DOHH2 (cell line): ENCODE results near the gene IL16.

Experiments used
- CTCF ChIP-seq: fragments of 200-600 bp; sonication (generic); IDR thresholded peaks from one replicate; pipeline ENCODE4 v1.5.1; 2014; ENCODE audit warnings: antibody characterized with exemption, mild to moderate bottlenecking, low read depth, low read length; ENCODE audit not compliant: poor library complexity, severe bottlenecking
- EZH2phosphoT487 ChIP-seq: fragments of 200-600 bp; sonication (generic); IDR thresholded peaks from 2 replicates; pipeline ENCODE4 v1.6.1; 2017; ENCODE audit warnings: borderline replicate concordance, mild to moderate bottlenecking, antibody characterized with exemption, low read length, moderate library complexity, mixed read lengths

DNA sequence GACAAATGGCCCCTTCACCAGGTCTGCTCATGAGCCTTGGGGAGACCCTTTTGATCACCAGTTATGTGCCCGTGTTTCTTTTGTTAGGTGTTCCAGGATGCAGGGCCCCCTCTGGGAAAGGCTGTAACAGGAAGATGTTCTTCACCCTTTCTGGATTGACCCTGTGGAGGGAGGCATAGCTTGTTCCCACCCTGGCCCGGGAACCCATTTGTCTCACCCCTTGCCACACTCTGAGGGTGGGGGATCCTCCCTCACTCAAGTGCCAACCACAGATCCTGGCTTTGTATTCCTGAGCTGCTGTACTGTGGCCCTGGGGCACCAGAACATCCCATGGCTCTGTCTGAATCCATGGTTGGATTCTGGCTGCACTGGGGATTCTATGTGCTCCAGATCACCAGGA is 18.9 kb downstream of the IL16 start:
- no peak for TF ChIP-seq CTCF
- TF ChIP-seq EZH2phosphoT487: no peak
